GM18517 (cell line): ENCODE data around the gene MSX2.
"Not testable (repeated sequence)": the region's sequence is repeated elsewhere in the genome, so short reads cannot be mapped to it uniquely, and the experiment has no call there.

Source experiments
- ATAC-seq: cut with Tn5 transposase; IDR thresholded peaks from one replicate; pipeline ENCODE4 v1.9.1; 2021; ENCODE audit warnings: mild to moderate bottlenecking, moderate library complexity; ENCODE audit not compliant: unreplicated experiment

The MSX2 gene

DNA sequence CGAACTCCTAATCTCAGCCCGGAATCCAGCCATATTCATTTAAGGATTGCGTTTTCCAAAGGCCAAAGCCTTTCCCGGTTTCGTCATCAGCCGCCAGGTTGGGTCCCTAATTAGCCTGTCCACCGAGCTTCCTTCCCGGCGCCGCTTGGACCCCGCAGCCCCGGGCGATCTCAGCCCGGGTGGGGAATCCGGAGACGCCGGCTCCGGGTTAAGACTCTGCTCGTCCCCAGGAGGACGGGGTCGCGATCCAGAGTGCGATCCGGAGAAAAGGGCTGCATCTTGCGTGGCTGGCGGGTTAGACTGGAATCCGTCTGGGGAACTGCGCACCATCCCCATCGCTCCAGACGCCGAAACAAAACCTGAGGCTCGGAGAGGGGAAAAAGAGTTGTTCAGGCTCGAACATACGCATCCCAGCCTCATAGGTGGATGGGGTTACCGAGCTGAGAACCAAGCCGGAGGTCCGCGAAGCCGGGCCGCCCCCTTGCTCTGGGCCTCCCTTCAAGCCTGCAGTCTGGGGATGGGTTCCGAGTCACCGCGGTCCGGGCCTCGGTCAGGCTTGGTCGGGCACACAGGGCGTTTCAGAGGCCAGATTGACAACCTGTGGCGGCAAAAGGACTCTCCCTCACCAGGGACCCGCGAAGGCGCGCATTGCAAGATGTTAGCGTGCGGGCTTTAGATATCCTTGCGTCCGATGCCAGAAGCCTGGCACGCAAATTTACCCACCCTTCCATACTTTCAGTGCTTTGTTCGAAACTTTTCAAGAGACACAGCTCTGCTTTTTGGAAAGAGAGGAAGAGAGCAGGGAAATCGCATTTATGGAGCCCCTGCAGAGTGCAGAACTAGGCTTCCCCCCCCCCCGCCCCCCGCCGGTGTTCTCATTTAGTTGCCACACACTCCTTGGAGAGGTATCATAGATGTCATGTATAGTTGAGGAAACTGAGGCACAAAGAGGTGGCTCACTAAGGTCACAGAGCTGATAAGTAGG lies 7.9 kb downstream of the MSX2 start:
- no peak for ATAC-seq

DNA sequence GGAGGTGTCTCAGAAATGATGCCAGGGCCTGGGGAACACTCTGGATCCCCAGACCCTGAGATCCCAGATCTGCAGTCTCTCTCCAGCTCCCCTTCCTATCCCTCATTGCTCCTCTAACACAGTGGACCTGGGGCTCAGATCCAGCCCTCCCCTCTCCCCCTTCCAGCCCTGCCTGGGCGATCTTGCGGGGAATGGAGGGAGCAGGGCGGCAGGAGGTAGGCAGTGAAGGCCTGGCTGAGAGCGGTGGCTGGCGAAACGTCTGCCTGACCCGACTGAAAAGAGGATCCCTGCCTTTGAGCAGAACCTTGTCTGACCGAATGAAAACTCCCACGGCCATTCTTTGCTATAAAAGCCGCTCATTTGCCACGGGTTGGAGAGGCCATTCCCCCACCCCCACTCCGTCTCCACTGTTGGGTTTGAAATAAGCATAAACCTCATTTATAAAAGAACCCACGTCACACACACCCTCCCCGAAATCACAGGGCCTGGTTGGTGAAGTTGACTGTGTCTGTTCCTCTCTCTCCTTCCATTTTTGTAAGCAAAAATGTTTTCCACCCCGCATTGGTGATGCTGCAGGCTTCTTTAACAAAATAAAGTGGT lies 8.8 kb downstream of the MSX2 start:
- no peak for ATAC-seq

DNA sequence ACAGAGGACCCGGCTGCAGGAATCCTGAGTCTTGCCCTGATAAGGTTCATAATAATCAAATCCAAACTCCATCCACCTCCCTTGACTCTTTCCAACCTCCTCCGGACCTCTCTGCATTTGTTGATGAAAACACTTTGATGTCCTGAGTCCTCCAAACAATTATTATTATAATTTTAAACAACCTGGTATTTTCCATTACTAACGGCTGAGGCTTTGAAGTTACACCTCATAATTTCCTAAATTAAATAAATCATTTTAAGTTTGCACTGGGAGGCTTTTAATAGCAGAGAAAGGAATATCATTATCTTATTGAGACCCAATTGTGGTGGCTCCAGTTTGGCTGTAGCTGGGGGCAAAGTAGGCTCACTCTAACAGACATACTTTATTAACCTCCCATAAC lies 9.5 kb downstream of the MSX2 start:
- no peak for ATAC-seq

DNA sequence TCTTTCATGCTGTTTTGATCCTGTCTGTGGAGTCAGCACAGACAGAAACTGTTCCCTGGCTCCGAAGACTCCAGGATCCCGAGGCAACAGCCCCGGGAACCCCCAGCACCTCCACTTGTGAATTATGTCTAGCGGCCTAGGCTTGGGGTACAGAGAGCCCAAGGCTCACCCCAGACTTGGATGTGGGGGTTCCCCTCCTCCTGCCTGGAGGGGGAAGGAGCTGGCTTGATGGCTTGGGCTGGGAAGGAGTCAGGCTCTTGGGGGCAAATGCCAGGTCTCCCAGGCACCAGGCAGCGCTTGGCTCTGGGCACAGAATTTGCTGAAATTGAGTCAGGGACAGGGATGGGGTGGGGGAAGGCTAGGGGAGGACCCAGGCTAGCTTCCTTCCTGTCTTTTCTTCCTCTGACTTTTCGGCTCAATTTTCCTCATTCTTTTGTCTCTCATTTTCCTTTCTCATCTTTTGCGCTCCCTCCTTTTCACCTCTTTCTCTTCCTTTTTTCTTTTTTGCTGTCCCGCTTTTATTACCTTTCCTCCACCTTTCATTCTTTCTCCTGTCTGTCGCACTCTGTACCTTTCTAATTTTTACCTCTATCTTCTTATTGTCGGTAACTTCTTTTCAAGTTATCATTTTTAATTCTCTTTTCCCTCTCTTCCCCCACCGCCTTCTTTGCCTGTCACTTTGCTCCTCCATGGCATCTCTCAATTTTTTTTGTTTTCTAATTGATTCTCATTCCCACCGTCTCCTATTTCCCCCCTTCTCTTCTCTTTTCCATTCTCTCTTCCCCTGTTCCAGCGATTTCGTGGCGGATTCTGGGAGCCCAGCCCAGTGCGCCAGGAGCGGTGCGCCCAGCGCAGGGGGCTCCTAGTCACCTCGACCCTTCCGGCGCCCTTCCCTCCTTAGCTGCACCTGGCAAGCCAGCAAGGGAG lies 10.5 kb downstream of the MSX2 start:
- ATAC-seq = no peak

DNA sequence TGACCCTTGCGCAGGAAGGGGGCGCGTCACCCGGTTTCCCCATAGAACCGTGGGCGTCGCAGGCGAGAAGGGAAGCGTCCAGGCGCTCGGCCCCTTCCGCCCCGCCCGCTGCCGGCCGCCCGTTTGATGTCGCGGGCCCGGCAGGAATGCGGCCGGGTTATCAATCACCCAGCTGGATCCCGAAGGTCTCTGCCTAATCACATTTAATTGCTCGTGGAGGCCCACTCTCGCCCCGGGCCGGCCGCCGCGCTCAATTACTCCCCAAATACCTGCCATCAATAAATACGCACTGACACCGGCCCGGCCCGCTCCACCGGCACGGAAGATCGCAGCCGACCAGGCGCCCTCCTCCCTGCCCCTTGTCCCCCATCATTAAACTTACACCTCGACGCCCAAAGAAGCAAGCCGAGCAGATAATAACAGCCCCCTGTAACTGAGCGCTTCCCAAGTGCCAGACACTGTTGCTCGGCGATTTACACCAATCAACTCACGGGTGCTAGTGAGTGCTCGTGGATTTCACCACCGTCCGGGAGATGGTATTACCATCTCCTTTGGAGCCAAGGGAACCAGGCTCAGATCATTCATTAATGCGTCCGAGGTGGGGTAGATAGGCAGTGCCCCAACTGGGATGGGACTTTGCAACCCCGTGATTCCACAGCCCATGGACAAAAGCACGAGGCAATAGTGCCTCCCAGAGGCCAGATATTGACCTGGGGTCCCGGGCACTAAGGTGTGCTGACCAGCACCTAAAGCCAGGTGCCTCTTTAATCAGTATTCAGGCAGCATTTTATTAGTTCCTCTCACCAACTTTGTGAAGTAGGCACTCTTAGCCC lies 11.3 kb downstream of the MSX2 start:
- ATAC-seq = no peak

DNA sequence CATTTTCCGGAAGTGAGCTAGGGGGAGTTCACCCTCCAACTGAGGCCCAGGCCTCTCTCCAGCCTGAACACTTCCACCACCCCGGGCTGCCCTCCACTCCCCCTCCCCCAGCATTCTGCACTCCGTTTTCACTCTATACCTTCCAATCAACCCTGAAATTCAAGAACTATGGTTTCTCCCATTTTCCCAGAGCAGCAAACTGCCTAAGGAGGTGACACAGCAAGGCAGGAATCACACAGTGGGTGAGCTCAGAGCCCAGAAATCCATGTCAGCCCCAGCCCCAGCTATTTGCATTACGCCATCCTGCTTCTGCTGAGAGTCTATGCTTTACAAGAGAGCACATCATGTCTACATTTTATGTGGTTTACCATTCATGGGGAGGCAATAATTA lies 11.9 kb downstream of the MSX2 start:
- ATAC-seq = no peak

DNA sequence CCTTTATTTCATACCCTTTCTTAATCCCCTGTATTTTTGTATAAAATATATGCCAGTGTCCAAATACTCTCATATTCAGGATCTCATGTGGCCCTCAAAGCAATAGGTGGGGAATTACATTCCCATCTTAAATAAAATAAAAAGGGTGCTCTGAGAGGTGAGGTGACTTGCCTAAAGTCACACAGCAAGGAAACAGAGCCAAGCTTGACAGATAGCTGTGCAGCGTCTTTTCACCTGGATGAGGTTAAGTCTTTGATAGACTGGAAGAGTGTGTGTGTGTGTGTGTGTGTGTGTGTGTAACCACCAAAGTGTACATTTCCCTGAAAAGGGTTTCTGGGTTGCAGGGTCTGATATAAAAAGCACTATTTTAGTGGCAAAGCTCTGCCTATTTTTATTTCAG lies 12.4 kb downstream of the MSX2 start:
- no peak for ATAC-seq

DNA sequence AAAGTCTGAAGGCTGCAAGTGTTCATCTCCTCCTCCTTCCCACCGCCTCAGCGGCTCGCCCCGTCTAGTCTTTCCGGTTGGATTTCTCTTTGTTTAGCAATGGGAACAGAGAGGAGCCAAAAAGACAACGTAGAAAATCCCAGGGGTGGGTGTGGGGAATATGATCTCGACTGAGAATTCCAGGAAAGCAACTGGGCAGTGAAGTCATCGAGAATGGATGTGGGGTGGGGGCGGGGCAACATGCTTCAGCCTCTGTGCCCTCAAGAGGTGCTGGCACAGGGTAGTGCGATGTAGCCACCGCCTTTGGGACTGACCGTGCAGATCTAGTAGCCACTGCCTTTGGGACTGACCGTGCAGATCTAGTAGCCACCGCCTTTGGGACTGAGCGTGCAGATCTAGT lies 12.9 kb downstream of the MSX2 start:
- no peak for ATAC-seq

DNA sequence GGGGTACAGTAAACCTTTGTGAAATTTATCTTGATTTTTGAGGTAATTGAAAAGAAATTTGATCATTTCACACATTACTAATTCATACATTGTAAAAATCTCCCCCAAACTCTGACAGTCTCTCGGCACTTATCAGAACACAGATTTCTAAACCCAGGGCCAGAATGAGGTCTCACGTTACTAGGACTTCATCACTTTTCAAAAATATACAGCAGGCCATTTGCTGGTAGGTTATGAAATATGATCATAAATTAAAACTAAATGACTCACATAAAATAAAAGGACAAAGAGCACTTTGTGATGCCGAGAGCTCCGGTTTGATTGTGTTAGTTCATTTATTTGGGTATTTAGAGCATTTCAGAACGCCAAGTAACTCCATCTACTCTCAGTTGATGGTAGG lies 17.0 kb downstream of the MSX2 start:
- no peak for ATAC-seq

DNA sequence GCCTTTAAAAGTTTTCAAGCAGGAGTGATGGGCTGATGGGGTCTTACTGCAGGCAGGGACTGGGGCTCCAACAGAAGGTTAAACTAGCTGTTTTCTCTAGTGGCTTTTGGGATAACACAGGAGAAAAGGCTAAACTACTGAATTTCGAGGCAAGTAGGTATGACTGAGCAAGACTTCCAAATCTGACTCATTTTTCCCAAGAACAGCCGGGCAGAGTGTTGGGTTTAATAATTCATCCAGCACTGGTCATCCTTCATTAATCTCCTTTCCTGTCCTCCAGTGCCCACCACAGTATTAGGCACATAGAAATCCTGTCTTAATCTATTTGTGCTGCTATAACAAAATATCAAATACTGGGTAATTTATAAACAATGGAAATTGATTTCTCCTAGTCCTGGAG lies 20.5 kb downstream of the MSX2 start:
- no peak for ATAC-seq

DNA sequence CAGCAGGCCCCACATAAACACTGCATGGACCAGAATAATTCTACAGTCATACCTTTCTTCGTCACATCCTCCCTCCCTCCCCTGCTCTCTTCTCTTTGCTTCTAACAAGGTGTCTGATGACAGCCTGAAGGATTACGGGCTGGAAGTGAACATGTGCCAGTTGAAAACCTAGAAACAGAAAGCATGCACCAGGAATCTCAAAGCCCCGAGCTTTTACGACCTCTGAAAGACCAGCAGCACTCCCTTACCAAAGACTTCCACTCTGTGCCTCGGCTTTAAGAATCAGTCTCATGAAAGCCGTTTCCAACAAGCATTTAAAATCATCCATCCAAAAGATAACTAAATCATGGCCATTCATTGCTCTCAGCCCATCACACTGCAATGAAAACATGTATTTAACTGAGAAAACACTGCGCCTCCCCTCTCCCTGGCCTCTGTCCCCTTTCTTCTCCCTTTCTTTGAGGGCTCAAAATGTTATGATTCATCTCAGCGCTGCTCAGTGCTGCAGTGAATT lies 21.3 kb downstream of the MSX2 start:
- ATAC-seq = no peak

DNA sequence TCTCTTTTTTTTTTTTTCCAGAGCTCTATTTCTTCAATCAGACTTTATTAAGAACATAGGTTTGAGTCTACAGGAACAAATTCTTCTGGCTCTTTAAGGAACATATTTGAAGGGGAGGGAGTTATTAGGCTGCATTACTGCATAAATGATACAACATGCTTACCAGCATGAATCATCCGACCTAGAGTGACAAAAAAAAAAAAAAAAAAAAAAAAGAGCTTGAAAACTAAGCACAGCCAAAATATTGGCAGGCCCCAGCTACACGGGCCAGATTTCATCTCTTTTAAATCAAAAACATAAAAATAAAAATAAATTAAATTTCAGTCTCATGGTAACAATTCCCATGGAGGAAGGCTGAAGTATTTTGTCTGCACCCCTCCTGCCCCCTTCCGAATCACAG lies 26.3 kb downstream of the MSX2 start:
- ATAC-seq = no peak

DNA sequence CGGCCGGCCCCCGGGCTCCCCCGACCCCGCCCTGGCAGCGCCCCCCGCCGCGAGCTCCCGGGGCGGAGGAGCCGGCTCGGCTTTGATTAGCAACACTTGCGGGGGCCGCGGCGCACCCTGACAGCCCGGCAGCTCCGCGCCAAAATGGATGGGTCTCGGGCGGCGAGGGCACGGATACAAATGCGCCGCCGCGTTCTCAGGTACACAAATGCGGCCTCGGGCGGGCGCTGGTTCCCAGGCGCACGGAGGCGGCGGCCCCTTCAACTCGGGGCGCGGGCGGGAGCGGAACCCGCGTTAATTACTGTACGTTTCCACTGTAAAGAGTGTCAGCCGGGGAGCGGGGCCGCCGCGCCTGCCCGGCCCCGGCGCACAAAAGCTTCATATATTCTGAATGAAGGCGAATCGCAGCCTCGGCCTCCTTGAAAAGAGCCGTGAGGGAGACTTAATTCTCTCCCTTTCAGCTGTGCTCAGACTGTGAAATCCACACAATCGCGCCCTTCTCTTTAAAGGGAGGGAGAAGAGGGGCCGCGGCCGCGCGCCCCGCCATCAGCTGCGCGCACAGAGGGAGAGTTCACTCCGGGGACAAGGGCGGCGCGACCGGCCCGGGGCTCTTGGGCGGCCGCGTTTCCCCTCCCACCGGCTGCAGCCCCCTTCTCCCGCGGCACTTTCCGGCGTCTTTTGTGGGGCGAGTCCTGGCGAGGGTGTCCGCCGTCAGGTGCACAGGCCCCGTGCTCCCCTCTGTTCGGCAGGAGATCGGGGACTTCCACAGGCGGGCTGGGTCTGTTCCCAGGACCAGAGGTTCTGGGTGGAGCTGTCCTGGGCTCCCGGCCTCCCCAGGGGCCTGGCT lies 27.0 kb downstream of the MSX2 start:
- ATAC-seq = no peak

DNA sequence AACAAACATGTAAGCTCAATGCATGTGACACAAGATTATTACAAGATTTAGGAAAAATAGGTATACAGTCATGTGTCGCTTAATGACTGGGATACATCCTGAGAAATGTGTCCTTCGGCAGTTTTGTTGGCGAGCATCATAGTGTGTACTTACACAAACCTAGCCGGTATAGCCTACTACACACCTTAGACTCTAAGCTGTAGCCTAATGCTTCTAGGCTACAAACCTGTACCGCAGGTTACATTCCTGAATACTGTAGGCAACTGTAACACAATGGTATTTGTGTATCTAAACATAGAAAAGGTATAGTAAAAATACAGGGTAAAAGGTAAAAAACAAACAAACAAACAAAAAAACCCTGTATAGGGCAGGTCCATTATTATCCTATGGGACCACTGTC lies 27.7 kb downstream of the MSX2 start:
- no peak for ATAC-seq

DNA sequence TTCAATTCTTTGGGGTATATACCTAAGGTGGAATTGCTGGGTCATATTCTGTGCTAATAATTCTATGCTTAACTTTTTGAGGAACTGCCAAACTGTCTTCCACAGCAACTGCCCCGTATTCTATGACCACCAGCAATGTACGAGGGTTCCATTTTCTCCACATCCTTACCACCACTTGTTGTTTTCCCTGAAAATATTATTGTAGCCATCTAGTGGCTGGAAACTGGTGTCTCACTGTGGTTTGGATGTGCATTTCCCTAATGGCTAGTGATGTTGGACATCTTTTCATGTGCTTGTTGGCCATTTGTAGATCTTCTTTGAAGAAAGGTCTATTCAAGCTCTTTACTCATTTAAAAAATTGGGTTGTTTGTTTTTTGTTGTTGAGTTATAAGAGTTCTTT lies 30.7 kb downstream of the MSX2 start:
- ATAC-seq = no peak

DNA sequence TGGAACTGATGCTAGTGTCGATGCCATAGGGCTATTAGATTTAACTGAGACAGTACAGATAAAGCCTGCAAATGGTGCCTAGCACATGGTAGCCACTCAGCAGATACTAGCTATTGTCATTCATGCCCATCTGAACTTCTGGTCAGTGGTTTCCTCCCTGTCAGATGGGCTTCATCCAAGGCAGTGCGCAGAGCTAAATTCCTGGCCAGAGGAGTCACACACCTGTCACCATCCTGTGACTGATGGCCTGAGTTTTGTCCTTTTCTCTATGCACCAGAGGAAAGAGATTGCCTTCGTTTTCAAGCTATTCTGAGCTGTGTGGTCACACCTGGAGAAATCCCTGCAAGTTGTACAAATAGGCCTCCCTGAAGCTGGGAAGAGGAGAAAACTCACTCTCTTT lies 34.7 kb downstream of the MSX2 start:
- no peak for ATAC-seq

DNA sequence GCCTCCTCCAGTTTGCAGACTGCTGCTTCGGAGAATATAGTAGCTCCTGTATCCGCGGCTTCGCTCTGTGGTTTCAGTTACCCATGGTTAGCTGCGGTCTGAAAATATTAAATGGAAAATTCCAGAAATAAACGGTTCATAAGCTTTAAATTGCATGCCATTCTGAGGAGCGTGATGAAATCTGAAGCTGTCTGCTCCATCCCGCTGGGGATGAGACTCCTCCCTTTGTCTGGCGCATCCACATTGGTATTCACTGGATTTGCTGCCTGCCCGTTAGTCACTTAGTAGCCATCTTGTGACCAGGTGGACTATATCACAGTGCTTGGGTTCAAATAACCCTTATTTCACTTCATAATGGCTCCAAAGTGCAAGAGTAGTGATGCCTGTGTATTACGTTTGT lies 36.3 kb downstream of the MSX2 start:
- no peak for ATAC-seq

DNA sequence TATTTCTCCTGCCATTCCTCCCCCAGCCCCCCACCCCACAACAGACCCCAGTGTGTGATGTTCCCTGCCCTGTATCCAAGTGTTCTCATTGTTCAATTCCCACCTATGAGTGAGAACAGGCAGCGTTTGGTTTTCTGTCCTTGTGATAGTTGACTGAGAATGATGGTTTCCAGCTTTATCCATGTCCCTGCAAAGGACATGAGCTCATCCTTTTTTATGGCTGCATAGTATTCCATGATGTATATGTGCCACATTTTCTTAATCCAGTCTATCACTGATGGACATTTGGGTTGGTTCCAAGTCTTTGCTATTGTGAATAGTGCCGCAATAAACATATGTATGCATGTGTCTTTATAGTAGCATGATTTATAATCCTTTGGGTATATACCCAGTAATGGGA lies 37.0 kb downstream of the MSX2 start:
- ATAC-seq = not testable (repeated sequence)

DNA sequence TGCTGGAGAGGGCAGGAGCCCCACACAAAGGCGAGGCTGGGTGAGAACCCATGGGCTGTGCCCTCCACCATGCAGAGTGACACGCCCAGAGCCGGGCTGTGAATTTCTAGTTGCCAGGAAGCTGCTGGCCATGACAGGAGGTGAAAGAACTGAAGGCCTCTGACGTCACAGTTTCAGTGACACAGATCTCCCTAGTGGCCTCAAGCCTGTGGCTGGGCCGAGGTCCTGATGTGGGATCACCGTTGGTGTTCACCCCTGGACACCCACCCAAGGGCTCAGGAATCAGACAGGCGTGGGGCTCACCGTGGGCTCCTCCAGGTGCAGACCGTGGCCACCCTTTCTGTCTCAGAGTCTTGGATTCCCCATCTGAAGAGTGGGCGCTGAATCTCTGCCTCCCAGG lies 39.9 kb downstream of the MSX2 start:
- no peak for ATAC-seq
